HCT116 (cell line): ENCODE measurements around the gene CISH. TPM values are rescaled to one million over a fixed set of nuclear protein-coding genes. Genes with fewer than 3 reads are reported as not detected.

Experiments
- ATAC-seq: fragments of 200-7000 bp; cut with Tn5 transposase; 2 replicates; pipeline ENCODE4 v1.9.1; 2020; ENCODE audit warnings: mild to moderate bottlenecking, moderate library complexity
- BruUV-seq: library from RNA; stranded (reverse); fragments of 400-500 nt; replicated peaks from 2 replicates; lab custom pipeline; 2021; lab: Mats Ljungman, UMichigan
- CTCF ChIA-PET: fragments of 300-600 bp; sonication (Branson Sonifier 250); formaldehyde crosslinking; loops from one replicate; lab custom pipeline; 2021; ENCODE audit warnings: antibody characterized with exemption; lab: Charles Lee
- POLR2A ChIA-PET: fragments of 300-600, 350-600 bp; sonication (Branson Sonifier 250); formaldehyde crosslinking; loops from one replicate; lab custom pipeline; 2021; ENCODE audit warnings: antibody characterized with exemption; lab: Charles Lee
- RAD21 ChIA-PET, 2 experiments: fragments of 300-600 bp; sonication (Branson Sonifier 250); formaldehyde crosslinking; loops; one replicate each; lab custom pipeline; 2023; ENCODE audit warnings: low total read pairs in 2 of 2; ENCODE audit not compliant: uncharacterized antibody in 2 of 2, unreplicated experiment in 2 of 2, low non-redundant PET in 1 of 2; lab: Charles Lee
- DNase-seq: peaks from one replicate; pipeline ENCODE4 v3.0.0-alpha.2; 2010; ENCODE audit warnings: low read depth, low spot score
- H2AFZ ChIP-seq: fragments of 200-600 bp; shearing (Covaris generic), sonication (generic); 2 replicates; pipeline ENCODE4 v1.6.1; 2017; ENCODE audit warnings: low read depth, mixed run types, mixed read lengths, antibody characterized with exemption, low read length; ENCODE audit not compliant: poor library complexity, severe bottlenecking
- H3K27ac ChIP-seq: 2 replicates; pipeline ENCODE4 v1.5.1; 2012; ENCODE audit warnings: low read depth, low read length
- H3K27me3 ChIP-seq: fragments of 200-600 bp; sonication (generic); 2 replicates; pipeline ENCODE4 v1.6.1; 2016; ENCODE audit warnings: mixed run types, low read length, mixed read lengths; ENCODE audit not compliant: insufficient read depth
- H3K36me3 ChIP-seq, 2 experiments: fragments of 200-500 bp in 1 of 2; fragments of 200-600 bp in 1 of 2; sonication (Bioruptor generic) in 1 of 2; sonication (generic) in 1 of 2; 2 replicates each; pipeline versions ENCODE4 v1.5.1 to v1.6.1; 2014 to 2016; ENCODE audit warnings: low read length in 2 of 2, inconsistent platforms in 1 of 2, mixed read lengths in 1 of 2, mixed run types in 1 of 2; ENCODE audit not compliant: insufficient read depth in 2 of 2, control insufficient read depth in 1 of 2
- H3K4me1 ChIP-seq, 2 experiments: fragments of 200-600 bp in 1 of 2; sonication (generic) in 1 of 2; 2 replicates each; pipeline versions ENCODE4 v1.5.1 to v1.6.1; 2012 to 2017; ENCODE audit warnings: low read length in 2 of 2, inconsistent platforms in 1 of 2, mild to moderate bottlenecking in 1 of 2, mixed read lengths in 1 of 2, mixed run types in 1 of 2, moderate library complexity in 1 of 2; ENCODE audit not compliant: insufficient read depth in 2 of 2, control insufficient read depth in 1 of 2
- H3K4me2 ChIP-seq: fragments of 200-600 bp; sonication (generic); 2 replicates; pipeline ENCODE4 v1.6.1; 2017; ENCODE audit warnings: mixed run types, low read length, mixed read lengths
- H3K4me3 ChIP-seq, 2 experiments: fragments of 200-600 bp in 1 of 2; sonication (generic) in 1 of 2; replicated peaks in 1 of 2; 2 replicates each; pipeline ENCODE4 v1.5.1; 2011 to 2016; ENCODE audit warnings: low read length in 2 of 2, control low read depth in 1 of 2, low read depth in 1 of 2, mild to moderate bottlenecking in 1 of 2, mixed read lengths in 1 of 2, mixed run types in 1 of 2
- H3K79me2 ChIP-seq: fragments of 200-600 bp; sonication (generic); 2 replicates; pipeline ENCODE4 v1.6.1; 2017; ENCODE audit warnings: mild to moderate bottlenecking, mixed run types, low read length, moderate library complexity, mixed read lengths; ENCODE audit not compliant: insufficient read depth
- H3K9ac ChIP-seq: fragments of 200-600 bp; sonication (generic); 2 replicates; pipeline ENCODE4 v1.6.1; 2016; ENCODE audit warnings: low read length, mixed read lengths
- H3K9me2 ChIP-seq: fragments of 200-600 bp; sonication (generic), shearing (Covaris generic); 2 replicates; pipeline ENCODE4 v1.6.1; 2017; ENCODE audit warnings: mixed run types, mild to moderate bottlenecking, moderate library complexity; ENCODE audit not compliant: insufficient read depth
- H3K9me3 ChIP-seq, 2 experiments: fragments of 200-500 bp in 1 of 2; fragments of 200-600 bp in 1 of 2; sonication (Bioruptor generic) in 1 of 2; sonication (generic) in 1 of 2; 2 replicates each; pipeline ENCODE4 v1.6.1; 2014 to 2017; ENCODE audit warnings: low read length in 2 of 2, mixed read lengths in 2 of 2, inconsistent platforms in 1 of 2, low read depth in 1 of 2, mild to moderate bottlenecking in 1 of 2, mixed run types in 1 of 2, moderate library complexity in 1 of 2; ENCODE audit not compliant: control insufficient read depth in 1 of 2, insufficient read depth in 1 of 2
- H4K20me1 ChIP-seq: fragments of 200-600 bp; sonication (generic), shearing (Covaris generic); 2 replicates; pipeline ENCODE4 v1.6.1; 2017; ENCODE audit warnings: mixed run types, mild to moderate bottlenecking, moderate library complexity; ENCODE audit not compliant: insufficient read depth
- ELF1 ChIP-seq: IDR thresholded peaks from 2 replicates; pipeline ENCODE4 v1.6.1; 2012; ENCODE audit warnings: low read depth, borderline replicate concordance
- EZH2 ChIP-seq: fragments of 200-600 bp; sonication (generic); IDR thresholded peaks from 2 replicates; pipeline ENCODE4 v1.6.1; 2017; ENCODE audit warnings: antibody characterized with exemption, mixed run types
- JUND ChIP-seq: IDR thresholded peaks from 2 replicates; pipeline ENCODE4 v1.6.1; 2012
- REST ChIP-seq: IDR thresholded peaks from 2 replicates; pipeline ENCODE4 v1.6.1; 2012; ENCODE audit warnings: low read depth
- SP1 ChIP-seq: IDR thresholded peaks from 2 replicates; pipeline ENCODE4 v1.6.1; 2012; ENCODE audit warnings: low read depth
- SRF ChIP-seq: IDR thresholded peaks from 2 replicates; pipeline ENCODE4 v1.6.1; 2012; ENCODE audit warnings: low read depth
- TCF7L2 ChIP-seq: IDR thresholded peaks from 2 replicates; pipeline ENCODE4 v1.7.0; 2011; ENCODE audit warnings: borderline replicate concordance, inconsistent platforms; ENCODE audit not compliant: insufficient read depth, insufficient read length; ENCODE audit errors: extremely low read depth
- YY1 ChIP-seq: IDR thresholded peaks from 2 replicates; pipeline ENCODE4 v1.6.1; 2011; ENCODE audit warnings: low read length, low read depth, moderate library complexity, mild to moderate bottlenecking; ENCODE audit not compliant: insufficient replicate concordance; ENCODE audit errors: extremely low read depth
- ZFX ChIP-seq: fragments of 450-650 bp; IDR thresholded peaks from 2 replicates; pipeline ENCODE4 v1.6.1; 2017
- intact Hi-C: fragments of 100-400 bp; cut with micrococcal nuclease; formaldehyde crosslinking; loops from 2 replicates; pipeline ENCODE4 v1.10.0; 2022
- total RNA-seq: library from RNA; stranded (reverse); gene quantifications from one replicate; pipeline ENCODE4 v1.2.1, GENCODE V29; 2021; ENCODE audit not compliant: unreplicated experiment
- TF ChIP-seq, protein P1 (sequence below): IDR thresholded peaks from 2 replicates; pipeline ENCODE4 v1.6.1; 2011; ENCODE audit warnings: mild to moderate bottlenecking, low read length, moderate library complexity; ENCODE audit not compliant: insufficient replicate concordance; ENCODE audit errors: extremely low read depth

Gene CISH
- total RNA-seq, 1 experiment from 2014 or later: 4.5 TPM

DNA sequence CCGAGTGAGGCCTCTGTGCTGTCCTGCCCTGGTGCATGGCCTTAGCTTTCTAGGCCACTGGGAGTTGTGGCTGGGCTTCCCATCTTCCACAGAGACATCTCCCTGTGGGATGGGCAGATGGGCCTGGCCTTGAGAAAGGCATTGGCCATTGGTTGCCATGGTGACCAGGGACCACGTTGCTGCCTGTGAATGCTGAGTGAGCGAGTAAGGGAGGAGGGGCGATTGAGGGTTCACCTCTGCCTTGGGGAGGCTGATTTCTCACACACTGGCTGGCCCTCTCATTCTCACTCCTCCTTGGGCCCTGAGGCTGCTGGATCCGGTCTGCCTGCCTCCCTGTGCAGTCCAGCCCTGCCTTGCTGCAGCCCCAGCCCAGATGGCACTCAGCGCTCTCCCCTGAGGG is 36.7 kb upstream of the CISH start:
- ChIA-PET POLR2A (no interaction called here), RAD21 (no interaction called here), CTCF (no interaction called here)
- no TSS peak for BruUV-seq
- H3K79me2 ChIP-seq: no peaks in the 10 kb centered on the region
- H3K4me3 ChIP-seq: no peak overlapping the region
- H3K9ac ChIP-seq: no peak overlapping the region
- H2AFZ ChIP-seq: no peak overlapping the region
- no peaks in the 10 kb centered on the region for H3K9me2 ChIP-seq
- H3K27ac ChIP-seq: no peak overlapping the region
- peaks cover 0 to 4% of the 10 kb centered on the region in 2 experiments; a peak in 2 of 4 replicates for H3K4me1 ChIP-seq
- no peaks in the 10 kb centered on the region for H4K20me1 ChIP-seq
- H3K36me3 ChIP-seq: peaks cover under 1 to 8% of the 10 kb centered on the region in 2 experiments; a peak in 3 of 4 replicates
- intact Hi-C loops: no loop called here
- H3K27me3 ChIP-seq: no peaks in the 10 kb centered on the region
- TF ChIP-seq ZFX (no peak), SRF (no peak), YY1 (no peak), JUND (no peak)
- TF ChIP-seq, protein P1, sequence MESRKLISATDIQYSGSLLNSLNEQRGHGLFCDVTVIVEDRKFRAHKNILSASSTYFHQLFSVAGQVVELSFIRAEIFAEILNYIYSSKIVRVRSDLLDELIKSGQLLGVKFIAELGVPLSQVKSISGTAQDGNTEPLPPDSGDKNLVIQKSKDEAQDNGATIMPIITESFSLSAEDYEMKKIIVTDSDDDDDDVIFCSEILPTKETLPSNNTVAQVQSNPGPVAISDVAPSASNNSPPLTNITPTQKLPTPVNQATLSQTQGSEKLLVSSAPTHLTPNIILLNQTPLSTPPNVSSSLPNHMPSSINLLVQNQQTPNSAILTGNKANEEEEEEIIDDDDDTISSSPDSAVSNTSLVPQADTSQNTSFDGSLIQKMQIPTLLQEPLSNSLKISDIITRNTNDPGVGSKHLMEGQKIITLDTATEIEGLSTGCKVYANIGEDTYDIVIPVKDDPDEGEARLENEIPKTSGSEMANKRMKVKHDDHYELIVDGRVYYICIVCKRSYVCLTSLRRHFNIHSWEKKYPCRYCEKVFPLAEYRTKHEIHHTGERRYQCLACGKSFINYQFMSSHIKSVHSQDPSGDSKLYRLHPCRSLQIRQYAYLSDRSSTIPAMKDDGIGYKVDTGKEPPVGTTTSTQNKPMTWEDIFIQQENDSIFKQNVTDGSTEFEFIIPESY: no peak
- ATAC-seq (no peak), DNase-seq (no peak)
- no peak overlapping the region for H3K4me2 ChIP-seq
- H3K9me3 ChIP-seq: no peaks in the 10 kb centered on the region

- BruUV-seq: no TSS peak
- POLR2A ChIA-PET: no interaction called here
- Histone ChIP-seq H4K20me1 (no peaks in the 10 kb centered on the region), H3K4me2 (no peak overlapping the region), H3K79me2 (no peaks in the 10 kb centered on the region), H3K9ac (no peak overlapping the region), H3K4me1 (no peaks in the 10 kb centered on the region), H3K36me3 (peaks cover 4 to 34% of the 10 kb centered on the region in 2 experiments; a peak in 3 of 4 replicates), H3K9me3 (no peaks in the 10 kb centered on the region), H3K27me3 (no peaks in the 10 kb centered on the region), H2AFZ (no peak overlapping the region), H3K9me2 (no peaks in the 10 kb centered on the region), H3K27ac (no peak overlapping the region), H3K4me3 (no peak overlapping the region)
- no peak for TF ChIP-seq REST
- no peak for TF ChIP-seq TCF7L2
- no peak for TF ChIP-seq SP1
- TF ChIP-seq EZH2: no peak
- TF ChIP-seq ELF1: no peak
- ATAC-seq (no peak), DNase-seq (no peak)
- intact Hi-C loops: no loop called here
- CTCF ChIA-PET: interaction anchor here (1.1 kb wide), 1 partner anchor 18 kb away, joined by 4 read pairs; no protein-coding TSS in a partner anchor
- RAD21 ChIA-PET: interaction anchor here in 1 of 2 experiments (0.9 kb wide), 1 partner anchor 17 kb away, joined by 3 read pairs; no protein-coding TSS in a partner anchor
These were observed 33.8 kb upstream of the CISH start for GRCh38 chr3:50645378-50645777.
